Measurements from ENCODE around the gene DENND4A.

- TF ChIP-seq, protein P1, sequence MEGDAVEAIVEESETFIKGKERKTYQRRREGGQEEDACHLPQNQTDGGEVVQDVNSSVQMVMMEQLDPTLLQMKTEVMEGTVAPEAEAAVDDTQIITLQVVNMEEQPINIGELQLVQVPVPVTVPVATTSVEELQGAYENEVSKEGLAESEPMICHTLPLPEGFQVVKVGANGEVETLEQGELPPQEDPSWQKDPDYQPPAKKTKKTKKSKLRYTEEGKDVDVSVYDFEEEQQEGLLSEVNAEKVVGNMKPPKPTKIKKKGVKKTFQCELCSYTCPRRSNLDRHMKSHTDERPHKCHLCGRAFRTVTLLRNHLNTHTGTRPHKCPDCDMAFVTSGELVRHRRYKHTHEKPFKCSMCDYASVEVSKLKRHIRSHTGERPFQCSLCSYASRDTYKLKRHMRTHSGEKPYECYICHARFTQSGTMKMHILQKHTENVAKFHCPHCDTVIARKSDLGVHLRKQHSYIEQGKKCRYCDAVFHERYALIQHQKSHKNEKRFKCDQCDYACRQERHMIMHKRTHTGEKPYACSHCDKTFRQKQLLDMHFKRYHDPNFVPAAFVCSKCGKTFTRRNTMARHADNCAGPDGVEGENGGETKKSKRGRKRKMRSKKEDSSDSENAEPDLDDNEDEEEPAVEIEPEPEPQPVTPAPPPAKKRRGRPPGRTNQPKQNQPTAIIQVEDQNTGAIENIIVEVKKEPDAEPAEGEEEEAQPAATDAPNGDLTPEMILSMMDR (IDR thresholded peaks at IDR 0.05) = no peak
- no peak for TF ChIP-seq POLR2AphosphoS5 (IDR thresholded peaks at IDR 0.05)
- no peak for TF ChIP-seq POLR2A (IDR thresholded peaks at IDR 0.05)
Observed at GRCh38 chr15:65783872-65784271, 8.2 kb downstream of the DENND4A start.
